GM19023 (cell line): ENCODE measurements around the gene PCDHB10.

Experiments
- ATAC-seq: cut with Tn5 transposase; IDR thresholded peaks from one replicate; pipeline ENCODE4 v1.9.1; 2021; ENCODE audit warnings: mild to moderate bottlenecking, moderate library complexity; ENCODE audit not compliant: unreplicated experiment

The PCDHB10 gene

DNA sequence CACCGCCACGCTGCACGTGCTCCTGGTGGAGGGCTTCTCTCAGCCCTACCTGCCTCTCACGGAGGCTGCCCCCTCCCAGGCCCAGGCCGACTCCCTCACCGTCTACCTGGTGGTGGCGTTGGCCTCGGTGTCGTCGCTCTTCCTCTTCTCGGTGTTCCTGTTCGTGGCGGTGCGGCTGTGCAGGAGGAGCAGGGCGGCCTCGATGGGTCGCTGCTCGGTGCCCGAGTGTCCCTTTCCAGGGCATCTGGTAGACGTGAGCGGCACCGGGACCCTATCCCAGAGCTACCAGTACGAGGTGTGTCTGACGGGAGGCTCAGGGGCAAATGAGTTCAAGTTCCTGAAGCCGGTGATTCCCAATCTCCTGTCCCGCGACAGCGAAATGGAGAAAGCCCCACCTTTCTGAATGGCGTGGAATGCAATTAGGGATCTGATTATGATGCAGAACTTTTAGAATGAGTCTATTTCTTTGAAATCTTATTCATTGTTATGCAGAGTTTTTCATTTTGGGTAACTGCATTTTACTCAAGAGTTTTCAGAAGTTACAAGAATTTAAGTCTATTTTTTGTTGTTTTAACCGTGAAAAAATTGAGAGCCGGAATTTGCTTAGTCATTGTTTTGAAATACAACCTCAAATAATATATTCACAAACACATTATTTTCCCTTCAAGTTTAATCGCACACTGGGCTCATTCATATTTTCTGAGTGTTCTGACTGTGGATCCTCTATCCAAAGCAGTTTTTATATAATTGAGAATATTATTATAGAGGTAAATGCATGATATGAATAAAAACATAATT, 44.6 kb downstream of the PCDHB10 start:
- ATAC-seq: no peak

DNA sequence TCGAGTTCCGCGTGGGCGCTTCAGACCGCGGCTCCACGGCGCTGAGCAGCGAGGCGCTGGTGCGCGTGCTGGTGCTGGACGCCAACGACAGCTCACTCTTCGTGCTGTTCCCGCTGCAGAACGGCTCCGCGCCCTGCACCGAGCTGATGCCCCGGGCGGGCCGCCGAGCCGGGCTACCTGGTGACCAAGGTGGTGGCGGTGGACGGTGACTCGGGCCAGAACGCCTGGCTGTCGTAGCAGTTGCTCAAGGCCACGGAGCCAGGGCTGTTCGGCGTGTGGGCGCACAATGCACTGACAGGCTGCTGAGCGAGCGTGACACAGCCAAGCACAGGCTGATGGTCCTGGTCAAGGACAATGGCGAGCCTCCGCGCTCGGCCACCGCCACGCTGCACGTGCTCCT, 49.3 kb downstream of the PCDHB10 start:
- no peak for ATAC-seq
